Neural cell (in vitro differentiated cells): ENCODE data around the gene RPL21. TPM values are rescaled to one million over a fixed set of nuclear protein-coding genes. Genes with fewer than 3 reads are reported as not detected.
"Not testable (repeated sequence)": the region's sequence is repeated elsewhere in the genome, so short reads cannot be mapped to it uniquely, and the experiment has no call there.

Experiments used
- H2AFZ ChIP-seq: fragments of 200-600, 300-800 bp; sonication (generic), shearing (Covaris generic); 2 replicates; pipeline ENCODE4 v1.6.0; 2014; ENCODE audit warnings: low read depth, mild to moderate bottlenecking, antibody characterized with exemption, low read length, moderate library complexity
- H3F3A ChIP-seq: fragments of 200-600 bp; shearing (Covaris generic); 2 replicates; pipeline ENCODE4 v1.6.1; 2016; ENCODE audit warnings: mild to moderate bottlenecking, moderate library complexity, mixed read lengths, antibody characterized with exemption, low read length; ENCODE audit not compliant: insufficient read depth, poor library complexity, severe bottlenecking
- H3K27ac ChIP-seq: fragments of 200-600, 300-800 bp; sonication (generic), shearing (Covaris generic); 2 replicates; pipeline ENCODE4 v1.5.1; 2014; ENCODE audit warnings: mild to moderate bottlenecking, low read length, moderate library complexity
- H3K27me3 ChIP-seq: fragments of 300-800, 200-600 bp; sonication (generic), shearing (Covaris generic); 2 replicates; pipeline ENCODE4 v1.6.0; 2014; ENCODE audit warnings: mild to moderate bottlenecking, low read depth, low read length, moderate library complexity; ENCODE audit not compliant: insufficient read depth
- H3K36me3 ChIP-seq: fragments of 300-800, 200-600 bp; sonication (generic), shearing (Covaris generic); 2 replicates; pipeline ENCODE4 v1.5.1; 2014; ENCODE audit warnings: mild to moderate bottlenecking, antibody characterized with exemption, low read length, moderate library complexity; ENCODE audit not compliant: insufficient read depth
- H3K4me2 ChIP-seq: fragments of 300-800, 200-600 bp; sonication (generic), shearing (Covaris generic); 2 replicates; pipeline ENCODE4 v1.6.0; 2014; ENCODE audit warnings: mild to moderate bottlenecking, low read length
- H3K4me3 ChIP-seq: fragments of 300-800, 200-600 bp; sonication (generic), shearing (Covaris generic); 2 replicates; pipeline ENCODE4 v1.5.1; 2014; ENCODE audit warnings: mild to moderate bottlenecking, low read length, moderate library complexity
- H3K79me2 ChIP-seq: fragments of 200-600 bp; shearing (Covaris generic); replicated peaks from 2 replicates; pipeline ENCODE4 v1.6.0; 2014; ENCODE audit warnings: mild to moderate bottlenecking, low read length, moderate library complexity; ENCODE audit not compliant: insufficient read depth
- H3K9ac ChIP-seq: fragments of 300-800, 200-600 bp; sonication (generic), shearing (Covaris generic); 2 replicates; pipeline ENCODE4 v1.6.1; 2016; ENCODE audit warnings: mild to moderate bottlenecking, low read length, mixed read lengths
- H3K9me2 ChIP-seq: fragments of 200-600 bp; shearing (Covaris generic); 2 replicates; pipeline ENCODE4 v1.6.1; 2016; ENCODE audit warnings: mild to moderate bottlenecking, low read length, mixed read lengths; ENCODE audit not compliant: insufficient read depth
- H3K9me3 ChIP-seq: fragments of 200-600, 300-800 bp; sonication (generic), shearing (Covaris generic); 2 replicates; pipeline ENCODE4 v1.6.1; 2016; ENCODE audit warnings: mild to moderate bottlenecking, mixed run types, low read length, moderate library complexity, mixed read lengths
- H4K20me1 ChIP-seq: fragments of 200-600 bp; shearing (Covaris generic); 2 replicates; pipeline ENCODE4 v1.6.1; 2016; ENCODE audit warnings: mild to moderate bottlenecking, mixed run types; ENCODE audit not compliant: insufficient read depth
- CTCF ChIP-seq: fragments of 450-650 bp; IDR thresholded peaks from 2 replicates; pipeline ENCODE4 v1.5.1; 2014; ENCODE audit warnings: antibody characterized with exemption, mild to moderate bottlenecking, moderate library complexity; ENCODE audit not compliant: poor library complexity, severe bottlenecking
- EP300 ChIP-seq: fragments of 450-650 bp; conservative IDR thresholded peaks from 2 replicates; pipeline ENCODE4 v1.6.1; 2014; ENCODE audit warnings: antibody characterized with exemption, mild to moderate bottlenecking, moderate library complexity; ENCODE audit not compliant: poor library complexity, severe bottlenecking
- EZH2 ChIP-seq: fragments of 200-600, 300-800 bp; shearing (Covaris generic), sonication (generic); IDR thresholded peaks from 2 replicates; pipeline ENCODE4 v1.6.1; 2014; ENCODE audit warnings: antibody characterized with exemption, low read length, borderline replicate concordance, mild to moderate bottlenecking; ENCODE audit not compliant: insufficient read depth, poor library complexity, severe bottlenecking
- MXI1 ChIP-seq: fragments of 450-650 bp; conservative IDR thresholded peaks from 2 replicates; pipeline ENCODE4 v1.6.1; 2014; ENCODE audit warnings: antibody characterized with exemption, mild to moderate bottlenecking; ENCODE audit not compliant: poor library complexity, severe bottlenecking
- POLR2AphosphoS5 ChIP-seq: IDR thresholded peaks from 2 replicates; pipeline ENCODE4 v1.6.1; 2012
- RAD21 ChIP-seq: fragments of 450-650 bp; conservative IDR thresholded peaks from 2 replicates; pipeline ENCODE4 v1.6.1; 2014; ENCODE audit warnings: antibody characterized with exemption, mild to moderate bottlenecking, moderate library complexity
- REST ChIP-seq: IDR thresholded peaks from 2 replicates; pipeline ENCODE4 v1.6.1; 2012; ENCODE audit warnings: borderline replicate concordance
- SMC3 ChIP-seq: fragments of 450-650 bp; conservative IDR thresholded peaks from 2 replicates; pipeline ENCODE4 v1.6.1; 2014; ENCODE audit warnings: antibody characterized with exemption, mild to moderate bottlenecking, moderate library complexity; ENCODE audit not compliant: poor library complexity
- TAF1 ChIP-seq: IDR thresholded peaks from 2 replicates; pipeline ENCODE4 v1.6.1; 2012; ENCODE audit warnings: low read depth
- polyA plus RNA-seq: library from polyadenylated mRNA; depleted of rRNA; stranded (reverse); fragments of >200 nt; gene quantifications from 2 replicates; pipeline ENCODE4 v1.2.3, GENCODE V29; 2014

The RPL21 gene
- polyA plus RNA-seq, 1 donor from 2014 or later: 1,536 TPM

GRCh38 chr13:27290715-27291114 is 39.4 kb downstream of the RPL21 start:
- no peaks in the 10 kb centered on the region for H3K36me3 ChIP-seq
- no peak overlapping the region for H3K4me2 ChIP-seq
- H3K9me3 ChIP-seq: no peaks in the 10 kb centered on the region
- no peaks in the 10 kb centered on the region for H3K27me3 ChIP-seq
- no peak overlapping the region for H2AFZ ChIP-seq
- H3K79me2 ChIP-seq: no peaks in the 10 kb centered on the region
- no peak overlapping the region for H3K27ac ChIP-seq
- H3F3A ChIP-seq: no peaks in the 10 kb centered on the region
- no peak overlapping the region for H3K9ac ChIP-seq
- H4K20me1 ChIP-seq: no peaks in the 10 kb centered on the region
- TF ChIP-seq SMC3 (no peak), EP300 (no peak), CTCF (no peak), MXI1 (no peak), EZH2 (no peak), TAF1 (no peak)
- no peaks in the 10 kb centered on the region for H3K9me2 ChIP-seq
- no peak overlapping the region for H3K4me3 ChIP-seq

GRCh38 chr13:27291967-27292366 is 40.6 kb downstream of the RPL21 start:
- H3K79me2 ChIP-seq, H3F3A ChIP-seq: not testable (repeated sequence)

GRCh38 chr13:27293076-27293691 is 41.8 kb downstream of the RPL21 start:
- no peaks in the 10 kb centered on the region for H3K36me3 ChIP-seq
- no peaks in the 10 kb centered on the region for H3F3A ChIP-seq
- TF ChIP-seq CTCF (no peak), EZH2 (no peak), EP300 (no peak), RAD21 (no peak), TAF1 (no peak), SMC3 (no peak), MXI1 (no peak), REST (no peak), POLR2AphosphoS5 (no peak)
- H3K4me3 ChIP-seq: no peak overlapping the region
- H3K27ac ChIP-seq: no peak overlapping the region
- H3K9me3 ChIP-seq: no peaks in the 10 kb centered on the region
- H2AFZ ChIP-seq: no peak overlapping the region
- H3K4me2 ChIP-seq: no peak overlapping the region
- H3K9ac ChIP-seq: no peak overlapping the region
- H4K20me1 ChIP-seq: no peaks in the 10 kb centered on the region
- H3K9me2 ChIP-seq: no peaks in the 10 kb centered on the region
- no peaks in the 10 kb centered on the region for H3K27me3 ChIP-seq
- H3K79me2 ChIP-seq: no peaks in the 10 kb centered on the region

More at GRCh38 chr13:27291967-27292366, 40.6 kb downstream of the RPL21 start:
- H3K27ac ChIP-seq, H3K36me3 ChIP-seq, H3K9me2 ChIP-seq, H3K9ac ChIP-seq, H3K4me3 ChIP-seq, H3K9me3 ChIP-seq, H2AFZ ChIP-seq, H3K4me2 ChIP-seq, H3K27me3 ChIP-seq, H4K20me1 ChIP-seq: not testable (repeated sequence)
